ENCODE results near the gene SMOC2.

DNA sequence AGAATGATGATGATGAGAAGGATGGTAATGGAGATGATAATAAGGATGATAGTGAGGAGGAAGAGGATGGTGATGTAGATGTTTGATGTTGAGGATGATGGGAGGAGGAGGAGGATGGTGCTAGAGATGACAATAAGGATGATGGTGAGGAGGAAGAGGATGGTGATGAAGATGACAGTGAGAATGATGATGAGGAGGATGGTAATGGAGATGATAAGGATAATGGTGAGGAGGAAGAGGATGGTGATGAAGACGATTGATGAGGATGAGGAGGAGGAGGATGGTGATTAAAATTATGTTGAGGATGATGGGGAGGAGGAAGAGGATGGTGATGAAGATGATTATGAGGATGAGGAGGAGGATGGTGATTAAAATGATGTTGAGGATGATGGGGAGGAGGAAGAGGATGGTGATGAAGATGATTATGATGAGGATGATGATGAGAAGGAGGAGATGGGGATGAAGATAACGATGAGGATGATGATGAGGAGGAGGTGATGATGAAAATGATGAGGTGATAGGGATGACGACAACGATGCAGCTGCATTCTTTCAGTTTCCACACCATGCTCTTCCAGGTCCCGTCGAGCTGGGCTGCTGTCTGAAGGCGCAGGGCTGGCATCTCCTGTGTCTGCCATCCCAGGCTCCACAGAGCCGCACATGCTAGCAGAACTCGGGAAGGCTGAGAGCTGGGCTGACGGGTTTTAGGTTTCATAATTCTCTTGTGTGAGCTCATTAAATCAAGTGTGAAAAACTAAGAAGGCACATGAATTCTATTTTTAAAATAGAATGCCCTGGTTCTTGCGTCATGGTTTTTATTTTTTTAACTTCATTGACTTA lies 274.9 kb downstream of the SMOC2 start:
- TF ChIP-seq POLR2A (IDR thresholded peaks at IDR 0.05) (no peak), CTCF (IDR thresholded peaks at IDR 0.05) (no peak), POLR2AphosphoS5 (IDR thresholded peaks at IDR 0.05) (no peak), EP300 (IDR thresholded peaks at IDR 0.05; ENCODE audit: low read depth) (no peak)
